ENCODE results near the gene AIG1.

The AIG1 gene

DNA sequence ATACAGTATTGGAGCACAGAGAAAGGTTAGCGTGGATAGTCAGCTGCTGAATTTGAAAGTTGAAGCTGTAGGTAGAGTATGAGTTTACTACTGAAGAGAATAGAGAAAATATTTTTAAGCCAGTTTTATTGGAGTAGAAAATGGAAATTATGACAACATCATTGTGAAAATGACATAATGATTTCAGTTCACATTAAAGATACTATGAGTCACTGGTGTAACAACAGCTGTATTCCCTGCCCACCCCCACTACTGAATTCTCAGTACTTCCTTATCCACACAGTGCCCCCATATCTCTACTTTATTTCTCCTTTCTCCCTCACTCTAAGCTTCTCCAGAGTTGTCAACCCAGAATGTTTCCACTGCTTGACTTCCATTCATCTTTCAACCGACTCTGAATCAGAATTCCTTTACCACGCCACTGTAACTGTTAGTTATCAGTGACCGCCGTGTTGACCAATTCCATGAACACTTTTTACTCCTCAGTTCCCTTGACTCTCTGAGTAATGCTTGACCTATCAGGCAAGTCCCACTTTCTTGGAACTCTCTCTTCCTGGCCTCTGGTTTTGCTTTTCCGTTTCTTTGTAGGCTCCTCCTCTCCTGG lies 139.6 kb downstream of the AIG1 start:
- TF ChIP-seq CTCF (IDR thresholded peaks at IDR 0.05; ENCODE audit: low read length), result no peak
- no peak for TF ChIP-seq EZH2 (IDR thresholded peaks at IDR 0.05; ENCODE audit: borderline replicate concordance, low read length)
- Histone ChIP-seq H3K4me1 (ENCODE audit: insufficient read depth, low read length, severe bottlenecking) (no peaks in the 10 kb centered on the region), H2AFZ (ENCODE audit: low read length) (no peak overlapping the region), H3K4me2 (ENCODE audit: low read length) (no peak overlapping the region), H3K27me3 (ENCODE audit: insufficient read depth, low read length) (no peaks in the 10 kb centered on the region), H3K4me3 (ENCODE audit: low read depth, low read length, poor library complexity, severe bottlenecking) (no peak overlapping the region), H3K27ac (ENCODE audit: low read depth, low read length, poor library complexity, severe bottlenecking) (no peak overlapping the region), H3K36me3 (ENCODE audit: insufficient read depth, low read length) (no peaks in the 10 kb centered on the region), H3K9me2 (ENCODE audit: low read depth, low read length) (no peaks in the 10 kb centered on the region), H3K9ac (ENCODE audit: low read length) (no peak overlapping the region), H3K79me2 (ENCODE audit: insufficient read depth, low read length) (no peaks in the 10 kb centered on the region), H3F3A (ENCODE audit: insufficient read depth, low read length) (no peaks in the 10 kb centered on the region), H4K20me1 (ENCODE audit: insufficient read depth, low read length) (no peaks in the 10 kb centered on the region), H3K9me3 (ENCODE audit: low read length) (no peaks in the 10 kb centered on the region)

DNA sequence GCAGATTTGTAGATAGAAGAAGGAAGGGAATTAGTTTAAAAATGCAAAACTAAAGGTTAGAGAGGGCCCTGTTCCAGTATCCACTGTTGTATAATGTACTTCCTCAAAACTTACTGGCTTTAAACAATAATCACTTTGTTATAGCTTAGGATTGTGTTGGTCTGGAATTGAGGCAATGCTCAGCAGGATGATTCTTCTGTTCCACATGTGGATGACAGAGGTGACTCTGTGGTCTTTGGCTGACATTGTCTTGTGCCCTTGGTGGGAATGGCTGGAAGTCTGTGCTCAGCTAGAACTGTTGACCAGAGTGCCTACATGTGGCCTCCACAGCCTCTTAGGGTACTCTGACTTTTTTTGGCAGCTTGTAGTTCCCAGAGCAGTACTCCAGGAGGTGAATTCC lies 143.4 kb downstream of the AIG1 start:
- Histone ChIP-seq H4K20me1 (ENCODE audit: insufficient read depth, low read length) (no peaks in the 10 kb centered on the region), H3K9ac (ENCODE audit: low read length) (no peak overlapping the region), H3K4me2 (ENCODE audit: low read length) (no peak overlapping the region), H3K27ac (ENCODE audit: low read depth, low read length, poor library complexity, severe bottlenecking) (no peak overlapping the region), H3K4me1 (ENCODE audit: insufficient read depth, low read length, severe bottlenecking) (no peaks in the 10 kb centered on the region), H3K9me3 (ENCODE audit: low read length) (no peaks in the 10 kb centered on the region), H3K4me3 (ENCODE audit: low read depth, low read length, poor library complexity, severe bottlenecking) (no peak overlapping the region), H3F3A (ENCODE audit: insufficient read depth, low read length) (no peaks in the 10 kb centered on the region), H3K9me2 (ENCODE audit: low read depth, low read length) (no peaks in the 10 kb centered on the region), H2AFZ (ENCODE audit: low read length) (no peak overlapping the region), H3K79me2 (ENCODE audit: insufficient read depth, low read length) (no peaks in the 10 kb centered on the region), H3K36me3 (ENCODE audit: insufficient read depth, low read length) (no peaks in the 10 kb centered on the region), H3K27me3 (ENCODE audit: insufficient read depth, low read length) (no peaks in the 10 kb centered on the region)
- no peak for TF ChIP-seq EZH2 (IDR thresholded peaks at IDR 0.05; ENCODE audit: borderline replicate concordance, low read length)

GRCh38 chr6:143205131-143205535 lies 144.4 kb downstream of the AIG1 start:
- H3K9me3 ChIP-seq (ENCODE audit: low read length), result no peaks in the 10 kb centered on the region
- no peaks in the 10 kb centered on the region for H3K27me3 ChIP-seq (ENCODE audit: insufficient read depth, low read length)
- H4K20me1 ChIP-seq (ENCODE audit: insufficient read depth, low read length), result no peaks in the 10 kb centered on the region
- no peaks in the 10 kb centered on the region for H3K9me2 ChIP-seq (ENCODE audit: low read depth, low read length)
- H3K9ac ChIP-seq (ENCODE audit: low read length), result no peak overlapping the region
- H3K27ac ChIP-seq (ENCODE audit: low read depth, low read length, poor library complexity, severe bottlenecking), result no peak overlapping the region
- no peaks in the 10 kb centered on the region for H3K36me3 ChIP-seq (ENCODE audit: insufficient read depth, low read length)
- no peak overlapping the region for H3K4me2 ChIP-seq (ENCODE audit: low read length)
- TF ChIP-seq CTCF (IDR thresholded peaks at IDR 0.05; ENCODE audit: low read length), result no peak
- TF ChIP-seq EZH2 (IDR thresholded peaks at IDR 0.05; ENCODE audit: borderline replicate concordance, low read length), result no peak
- H2AFZ ChIP-seq (ENCODE audit: low read length), result no peak overlapping the region
- no peaks in the 10 kb centered on the region for H3K4me1 ChIP-seq (ENCODE audit: insufficient read depth, low read length, severe bottlenecking)
- H3K79me2 ChIP-seq (ENCODE audit: insufficient read depth, low read length), result no peaks in the 10 kb centered on the region
- H3K4me3 ChIP-seq (ENCODE audit: low read depth, low read length, poor library complexity, severe bottlenecking), result no peak overlapping the region
- H3F3A ChIP-seq (ENCODE audit: insufficient read depth, low read length), result no peaks in the 10 kb centered on the region

DNA sequence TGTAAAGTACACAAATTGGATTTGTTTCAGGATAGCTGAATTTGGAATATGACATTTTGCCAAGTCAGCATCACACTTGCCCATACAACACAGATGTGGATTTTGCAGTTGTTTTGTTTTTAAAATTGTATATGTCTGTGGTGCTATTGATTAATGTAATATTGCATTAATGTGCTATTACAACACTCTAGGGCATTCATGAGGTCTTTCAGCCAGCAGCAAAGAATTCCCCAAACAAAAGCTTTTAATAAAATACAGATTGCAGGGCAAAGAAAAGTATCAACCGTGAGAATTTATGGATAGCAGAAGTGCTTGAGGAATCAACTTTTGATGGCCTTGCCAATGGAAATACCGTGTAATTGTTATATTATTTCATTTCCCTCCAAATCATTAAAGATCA lies 144.9 kb downstream of the AIG1 start:
- Histone ChIP-seq H3K27me3 (ENCODE audit: insufficient read depth, low read length) (no peaks in the 10 kb centered on the region), H3K9me3 (ENCODE audit: low read length) (no peaks in the 10 kb centered on the region), H3K4me3 (ENCODE audit: low read depth, low read length, poor library complexity, severe bottlenecking) (no peak overlapping the region), H3K36me3 (ENCODE audit: insufficient read depth, low read length) (no peaks in the 10 kb centered on the region), H3K79me2 (ENCODE audit: insufficient read depth, low read length) (no peaks in the 10 kb centered on the region), H3K4me1 (ENCODE audit: insufficient read depth, low read length, severe bottlenecking) (no peaks in the 10 kb centered on the region), H3F3A (ENCODE audit: insufficient read depth, low read length) (no peaks in the 10 kb centered on the region), H3K4me2 (ENCODE audit: low read length) (no peak overlapping the region), H4K20me1 (ENCODE audit: insufficient read depth, low read length) (no peaks in the 10 kb centered on the region), H3K27ac (ENCODE audit: low read depth, low read length, poor library complexity, severe bottlenecking) (no peak overlapping the region), H3K9me2 (ENCODE audit: low read depth, low read length) (no peaks in the 10 kb centered on the region), H3K9ac (ENCODE audit: low read length) (no peak overlapping the region), H2AFZ (ENCODE audit: low read length) (no peak overlapping the region)
- TF ChIP-seq EZH2 (IDR thresholded peaks at IDR 0.05; ENCODE audit: borderline replicate concordance, low read length) (no peak), CTCF (IDR thresholded peaks at IDR 0.05; ENCODE audit: low read length) (no peak)

Measured in OCI-LY1 (cell line).